H1 (cell line): ENCODE measurements around the gene PTPRR. TPM values are rescaled to one million over a fixed set of nuclear protein-coding genes. Genes with fewer than 3 reads are reported as not detected.

Source experiments
- CTCF ChIA-PET: fragments of 300-600 bp; sonication (Branson Sonifier 250); formaldehyde crosslinking; loops from one replicate; lab custom pipeline; 2021; ENCODE audit not compliant: partially characterized antibody; lab: Charles Lee
- POLR2A ChIA-PET: fragments of 300-600 bp; sonication (Branson Sonifier 250); formaldehyde crosslinking; loops from one replicate; lab custom pipeline; 2021; ENCODE audit warnings: inconsistent platforms; ENCODE audit not compliant: partially characterized antibody; lab: Charles Lee
- DNase-seq, 2 experiments: peaks; one replicate each; pipeline versions ENCODE4 v3.0.0 to v3.0.0-alpha.2; 2010 to 2022; ENCODE audit warnings: low spot score in 2 of 2, low read depth in 1 of 2, mixed read lengths in 1 of 2
- FAIRE-seq: peaks from 2 replicates; lab custom pipeline; 2011; peaks lifted over from hg19 to GRCh38; lab: Jason Lieb, UNC
- H2AFZ ChIP-seq: 2 replicates; pipeline ENCODE4 v1.8.1; 2012; ENCODE audit warnings: low read length, inconsistent platforms
- H2AK5ac ChIP-seq: 2 replicates; pipeline ENCODE4 v1.6.1; 2013; ENCODE audit warnings: low read depth, low read length
- H2BK120ac ChIP-seq: replicated peaks from 2 replicates; pipeline ENCODE3; 2013; ENCODE audit warnings: low read depth, low read length, inconsistent platforms
- H2BK12ac ChIP-seq: 2 replicates; pipeline ENCODE4 v1.6.1; 2013; ENCODE audit warnings: low read depth, low read length
- H2BK15ac ChIP-seq: 2 replicates; pipeline ENCODE4 v1.6.1; 2013; ENCODE audit warnings: low read length
- H2BK20ac ChIP-seq: 2 replicates; pipeline ENCODE4 v1.6.1; 2013; ENCODE audit warnings: low read length
- H2BK5ac ChIP-seq: 2 replicates; pipeline ENCODE4 v1.6.1; 2013; ENCODE audit warnings: low read depth, low read length
- H3K14ac ChIP-seq: 2 replicates; pipeline ENCODE4 v1.6.1; 2013; ENCODE audit warnings: inconsistent platforms; ENCODE audit not compliant: insufficient read length
- H3K18ac ChIP-seq: 2 replicates; pipeline ENCODE4 v1.6.1; 2013; ENCODE audit warnings: low read length; ENCODE audit errors: extremely low read depth
- H3K23ac ChIP-seq: 2 replicates; pipeline ENCODE4 v1.6.1; 2013; ENCODE audit warnings: inconsistent platforms; ENCODE audit not compliant: insufficient read length
- H3K23me2 ChIP-seq: 2 replicates; pipeline ENCODE4 v1.6.1; 2013; ENCODE audit warnings: low read depth, low read length
- H3K27ac ChIP-seq: 2 replicates; pipeline ENCODE4 v1.6.1; 2011; ENCODE audit warnings: low read depth, low read length, inconsistent platforms
- H3K27me3 ChIP-seq, 4 experiments: replicated peaks in 1 of 4; 1 replicate in 1 of 4; 2 replicates in 3 of 4; pipeline versions ENCODE4 v1.6.1 to v1.8.1; 2011 to 2013; ENCODE audit warnings: low read length in 3 of 4, mild to moderate bottlenecking in 3 of 4, inconsistent platforms in 2 of 4, mixed read lengths in 2 of 4, moderate library complexity in 1 of 4; ENCODE audit not compliant: control insufficient read depth in 3 of 4, insufficient read depth in 3 of 4; ENCODE audit errors: extremely low read depth in 1 of 4
- H3K36me3 ChIP-seq, 4 experiments: 2 replicates each; pipeline versions ENCODE4 v1.6.1 to v1.8.1; 2011 to 2013; ENCODE audit warnings: mild to moderate bottlenecking in 4 of 4, low read length in 3 of 4, moderate library complexity in 2 of 4, control low read depth in 1 of 4, inconsistent platforms in 1 of 4; ENCODE audit not compliant: insufficient read depth in 4 of 4, control insufficient read depth in 2 of 4
- H3K4ac ChIP-seq: replicated peaks from 2 replicates; pipeline ENCODE3; 2013; ENCODE audit warnings: low read length, low read depth, mixed read lengths, inconsistent platforms; ENCODE audit not compliant: insufficient read length
- H3K4me1 ChIP-seq, 4 experiments: replicated peaks in 1 of 4; 1 replicate in 1 of 4; 2 replicates in 3 of 4; pipeline versions ENCODE4 v1.6.1 to v1.8.1; 2011 to 2013; ENCODE audit warnings: low read length in 3 of 4, inconsistent platforms in 2 of 4, mixed read lengths in 1 of 4; ENCODE audit not compliant: insufficient read depth in 4 of 4, control insufficient read depth in 3 of 4
- H3K4me2 ChIP-seq, 2 experiments: 2 replicates each; pipeline versions ENCODE4 v1.6.1 to v1.8.1; 2011 to 2013; ENCODE audit warnings: low read depth in 2 of 2, low read length in 2 of 2, control low read depth in 1 of 2, inconsistent platforms in 1 of 2, mild to moderate bottlenecking in 1 of 2; ENCODE audit not compliant: insufficient read depth in 1 of 2
- H3K4me3 ChIP-seq, 4 experiments: fragments of 200-600, 300-600 bp in 1 of 4; sonication (generic), shearing (Covaris generic), sonication (Bioruptor Twin) in 1 of 4; 2 replicates each; pipeline versions ENCODE4 v1.5.1 to v1.8.1; 2011 to 2016; ENCODE audit warnings: low read length in 4 of 4, low read depth in 3 of 4, control low read depth in 2 of 4, inconsistent platforms in 2 of 4, mild to moderate bottlenecking in 2 of 4, mixed read lengths in 1 of 4, moderate library complexity in 1 of 4; ENCODE audit not compliant: insufficient read depth in 2 of 4; ENCODE audit errors: extremely low read depth in 1 of 4
- H3K56ac ChIP-seq: replicated peaks from 2 replicates; pipeline ENCODE3; 2013; ENCODE audit warnings: low read depth, mild to moderate bottlenecking, mixed read lengths, low read length, inconsistent platforms; ENCODE audit not compliant: insufficient read length
- H3K79me1 ChIP-seq: 2 replicates; pipeline ENCODE4 v1.6.1; 2013; ENCODE audit warnings: low read depth, low read length, control low read depth
- H3K79me2 ChIP-seq, 2 experiments: 2 replicates each; pipeline versions ENCODE4 v1.6.1 to v1.8.1; 2012 to 2013; ENCODE audit warnings: low read length in 2 of 2, mild to moderate bottlenecking in 2 of 2, inconsistent platforms in 1 of 2; ENCODE audit not compliant: insufficient read depth in 2 of 2, control insufficient read depth in 1 of 2
- H3K9ac ChIP-seq, 4 experiments: replicated peaks in 1 of 4; 1 replicate in 1 of 4; 2 replicates in 3 of 4; pipeline versions ENCODE4 v1.6.1 to v1.8.1; 2011 to 2013; ENCODE audit warnings: low read depth in 3 of 4, low read length in 3 of 4, control low read depth in 2 of 4, mild to moderate bottlenecking in 2 of 4, moderate library complexity in 2 of 4, inconsistent platforms in 1 of 4; ENCODE audit errors: extremely low read depth in 1 of 4
- H3K9me3 ChIP-seq, 2 experiments: 2 replicates each; pipeline versions ENCODE4 v1.6.1 to v1.8.1; 2012 to 2013; ENCODE audit warnings: mild to moderate bottlenecking in 2 of 2, moderate library complexity in 2 of 2, control low read depth in 1 of 2, inconsistent platforms in 1 of 2, low read depth in 1 of 2, low read length in 1 of 2, mixed read lengths in 1 of 2; ENCODE audit not compliant: insufficient read depth in 2 of 2
- H4K20me1 ChIP-seq, 2 experiments: replicated peaks in 1 of 2; 2 replicates each; pipeline versions ENCODE3 to v1.8.1; 2011 to 2013; ENCODE audit warnings: inconsistent platforms in 2 of 2, low read length in 2 of 2, mild to moderate bottlenecking in 1 of 2; ENCODE audit not compliant: insufficient read depth in 2 of 2, control insufficient read depth in 1 of 2
- H4K5ac ChIP-seq: 2 replicates; pipeline ENCODE4 v1.6.1; 2013; ENCODE audit warnings: low read length, low read depth, mixed read lengths, inconsistent platforms; ENCODE audit not compliant: insufficient read length
- H4K8ac ChIP-seq: 2 replicates; pipeline ENCODE4 v1.8.0; 2013; ENCODE audit warnings: mild to moderate bottlenecking, moderate library complexity, low read length, inconsistent platforms; ENCODE audit not compliant: insufficient read depth; ENCODE audit errors: extremely low read depth
- H4K91ac ChIP-seq: replicated peaks from 2 replicates; pipeline ENCODE3; 2013; ENCODE audit warnings: low read length, mixed read lengths, inconsistent platforms; ENCODE audit not compliant: insufficient read length
- CBX8 ChIP-seq: fragments of 300-800, 300-1000 bp; sonication (generic); IDR thresholded peaks from 2 replicates; pipeline ENCODE4 v1.7.1; 2016; ENCODE audit warnings: low read depth, low read length, borderline replicate concordance
- CEBPB ChIP-seq: IDR thresholded peaks from 2 replicates; pipeline ENCODE4 v1.6.1; 2012; ENCODE audit warnings: low read depth, low read length
- EGR1 ChIP-seq: IDR thresholded peaks from 2 replicates; pipeline ENCODE4 v1.6.1; 2011; ENCODE audit warnings: low read depth, low read length, borderline replicate concordance
- POU5F1 ChIP-seq: IDR thresholded peaks from 2 replicates; pipeline ENCODE4 v1.6.1; 2011; ENCODE audit warnings: low read depth, mild to moderate bottlenecking, low read length, moderate library complexity
- RBBP5 ChIP-seq: IDR thresholded peaks from 2 replicates; pipeline ENCODE4 v1.7.1; 2012; ENCODE audit warnings: low read depth, mild to moderate bottlenecking, inconsistent platforms, low read length, moderate library complexity, borderline replicate concordance
- RFX5 ChIP-seq: IDR thresholded peaks from 2 replicates; pipeline ENCODE4 v1.6.1; 2011; ENCODE audit warnings: low read depth, low read length, improper control_type of control experiment, borderline replicate concordance
- RXRA ChIP-seq: IDR thresholded peaks from 2 replicates; pipeline ENCODE4 v1.6.1; 2011; ENCODE audit warnings: low read depth, mild to moderate bottlenecking, low read length, moderate library complexity; ENCODE audit not compliant: insufficient read depth
- WGBS, 2 experiments: shearing (Covaris generic) in 1 of 2; methylation state at CpG; one replicate each; pipeline versions ENCODE4 v1.1.6 to v1.1.7; 2013 to 2015; ENCODE audit warnings: low lambda C conversion rate in 2 of 2, mixed read lengths in 2 of 2, inconsistent platforms in 1 of 2, low coverage in 1 of 2, missing lambda C conversion rate in 1 of 2; ENCODE audit not compliant: insufficient replicate concordance in 2 of 2, insufficient coverage in 1 of 2, insufficient read length in 1 of 2; ENCODE audit errors: extremely low coverage in 1 of 2, missing lambda C conversion rate in 1 of 2; 5-methylcytosine and 5-hydroxymethylcytosine counted together
- polyA plus RNA-seq, 7 experiments: library from polyadenylated mRNA; depleted of rRNA in 3 of 7; stranded (reverse) in 5 of 7; unstranded in 2 of 7; fragments of >200 nt in 5 of 7; fragments of 200-250 nt in 2 of 7; gene quantifications; 1 replicate in 5 of 7; 2 replicates in 1 of 7; 4 replicates in 1 of 7; pipeline versions ENCODE4 v1.2.1 to v1.2.3, GENCODE V29; 2011 to 2013; ENCODE audit warnings: missing spikeins in 2 of 7, mixed read lengths in 2 of 7
- total RNA-seq: library from RNA; stranded (reverse); fragmentation: NEBNext Ultra II Directional; extraction: Animal tissue kit (Norgen Biotek cat#: 25700); gene quantifications from 2 replicates; pipeline ENCODE4 v1.2.1, GENCODE V29; 2021
- TF ChIP-seq, protein P1 (sequence below): IDR thresholded peaks from 2 replicates; pipeline ENCODE4 v1.6.1; 2012; ENCODE audit warnings: inconsistent platforms
- TF ChIP-seq, protein P2 (sequence below): IDR thresholded peaks from 2 replicates; pipeline ENCODE4 v1.6.1; 2012; ENCODE audit warnings: low read length, inconsistent platforms

The PTPRR gene
- total and polyA plus RNA-seq, 2 of the 8 experiments (the other 6 are each of a cell fraction or from before 2014, with no cell fraction given), result 0.07 to 0.35 TPM

DNA sequence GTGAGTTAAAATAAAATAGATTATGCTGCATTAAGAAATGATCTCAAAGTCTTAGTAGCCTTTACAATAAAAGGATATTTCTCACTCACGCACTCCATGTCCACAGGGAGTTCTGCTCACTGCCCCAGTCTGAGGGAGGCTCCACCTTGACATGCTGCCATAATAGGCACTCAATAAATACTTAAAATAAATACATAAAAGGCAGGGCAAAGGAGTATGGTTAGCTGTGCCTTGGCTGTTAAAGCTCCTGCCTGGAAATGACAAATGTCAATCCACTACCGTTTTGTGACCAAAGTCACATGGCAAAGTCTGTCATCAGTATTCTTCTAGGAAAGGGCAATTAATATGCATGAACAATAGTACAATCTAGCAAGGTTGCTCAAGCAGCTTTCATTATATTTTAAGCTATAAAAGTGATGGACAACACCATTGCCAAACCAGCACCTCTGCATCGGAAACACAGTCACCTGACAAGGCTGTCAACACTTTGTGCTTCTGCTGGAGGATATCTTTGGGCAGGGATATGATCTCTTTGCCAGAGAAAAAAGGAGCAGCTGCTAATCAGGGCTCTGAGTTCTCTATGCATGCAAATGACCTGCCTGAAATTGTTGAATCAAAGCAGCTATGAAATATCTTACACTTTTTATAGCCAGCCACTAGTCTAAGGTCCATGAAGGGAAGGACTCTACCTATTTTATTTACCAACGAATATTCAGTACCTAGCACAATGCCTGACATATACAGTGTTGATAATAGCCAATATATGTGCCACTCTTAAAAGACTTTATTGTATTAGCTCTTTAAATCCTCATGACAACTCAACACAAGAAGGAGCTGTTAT, 90.1 kb downstream of the PTPRR start:
- Histone ChIP-seq H2BK120ac (no peak overlapping the region), H3K27ac (no peak overlapping the region), H2BK15ac (no peak overlapping the region), H2AFZ (no peak overlapping the region), H3K23me2 (no peaks in the 10 kb centered on the region), H4K91ac (no peak overlapping the region), H3K9ac (no peak overlapping the region), H3K79me2 (no peaks in the 10 kb centered on the region), H3K4ac (no peak overlapping the region), H3K18ac (no peak overlapping the region), H4K5ac (no peak overlapping the region), H3K4me2 (no peak overlapping the region), H2BK5ac (no peak overlapping the region), H3K27me3 (no peaks in the 10 kb centered on the region), H3K36me3 (no peaks in the 10 kb centered on the region; a peak in 1 of 8 replicates), H3K56ac (no peak overlapping the region), H3K4me1 (no peaks in the 10 kb centered on the region), H3K23ac (no peak overlapping the region), H2AK5ac (no peak overlapping the region), H2BK12ac (no peak overlapping the region), H3K9me3 (no peaks in the 10 kb centered on the region), H3K14ac (no peak overlapping the region), H2BK20ac (no peak overlapping the region), H4K8ac (no peak overlapping the region), H4K20me1 (no peaks in the 10 kb centered on the region), H3K4me3 (no peak overlapping the region), H3K79me1 (no peaks in the 10 kb centered on the region)
- FAIRE-seq, result no peak
- DNase-seq, result no peak
- CTCF ChIA-PET, result interaction anchor here (0.8 to 3.3 kb wide), 11 partner anchors 9 to 189 kb away, joined by 3 to 12 read pairs (median 5); no protein-coding TSS in a partner anchor
- POLR2A ChIA-PET, result no interaction called here
- WGBS, 2 experiments, result 87% methylated on average over 4 of the region's 4 CpGs; no CpG with 5 or more reads in 1 of the 2 experiments
- TF ChIP-seq POU5F1 (no peak), RBBP5 (no peak), CBX8 (no peak), CEBPB (no peak), RXRA (no peak), RFX5 (no peak), EGR1 (no peak)
- TF ChIP-seq, protein P1, sequence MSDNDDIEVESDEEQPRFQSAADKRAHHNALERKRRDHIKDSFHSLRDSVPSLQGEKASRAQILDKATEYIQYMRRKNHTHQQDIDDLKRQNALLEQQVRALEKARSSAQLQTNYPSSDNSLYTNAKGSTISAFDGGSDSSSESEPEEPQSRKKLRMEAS, result no peak
- TF ChIP-seq, protein P2, sequence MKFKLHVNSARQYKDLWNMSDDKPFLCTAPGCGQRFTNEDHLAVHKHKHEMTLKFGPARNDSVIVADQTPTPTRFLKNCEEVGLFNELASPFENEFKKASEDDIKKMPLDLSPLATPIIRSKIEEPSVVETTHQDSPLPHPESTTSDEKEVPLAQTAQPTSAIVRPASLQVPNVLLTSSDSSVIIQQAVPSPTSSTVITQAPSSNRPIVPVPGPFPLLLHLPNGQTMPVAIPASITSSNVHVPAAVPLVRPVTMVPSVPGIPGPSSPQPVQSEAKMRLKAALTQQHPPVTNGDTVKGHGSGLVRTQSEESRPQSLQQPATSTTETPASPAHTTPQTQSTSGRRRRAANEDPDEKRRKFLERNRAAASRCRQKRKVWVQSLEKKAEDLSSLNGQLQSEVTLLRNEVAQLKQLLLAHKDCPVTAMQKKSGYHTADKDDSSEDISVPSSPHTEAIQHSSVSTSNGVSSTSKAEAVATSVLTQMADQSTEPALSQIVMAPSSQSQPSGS, result no peak
